ENCODE data around the gene LINGO1. TPM values are rescaled to one million over a fixed set of nuclear protein-coding genes. Genes with fewer than 3 reads are reported as not detected.

LINGO1 gene
- polyA plus RNA-seq, 1 of the 3 experiments (the other 2 are of a cell fraction), result 0.56 TPM

DNA sequence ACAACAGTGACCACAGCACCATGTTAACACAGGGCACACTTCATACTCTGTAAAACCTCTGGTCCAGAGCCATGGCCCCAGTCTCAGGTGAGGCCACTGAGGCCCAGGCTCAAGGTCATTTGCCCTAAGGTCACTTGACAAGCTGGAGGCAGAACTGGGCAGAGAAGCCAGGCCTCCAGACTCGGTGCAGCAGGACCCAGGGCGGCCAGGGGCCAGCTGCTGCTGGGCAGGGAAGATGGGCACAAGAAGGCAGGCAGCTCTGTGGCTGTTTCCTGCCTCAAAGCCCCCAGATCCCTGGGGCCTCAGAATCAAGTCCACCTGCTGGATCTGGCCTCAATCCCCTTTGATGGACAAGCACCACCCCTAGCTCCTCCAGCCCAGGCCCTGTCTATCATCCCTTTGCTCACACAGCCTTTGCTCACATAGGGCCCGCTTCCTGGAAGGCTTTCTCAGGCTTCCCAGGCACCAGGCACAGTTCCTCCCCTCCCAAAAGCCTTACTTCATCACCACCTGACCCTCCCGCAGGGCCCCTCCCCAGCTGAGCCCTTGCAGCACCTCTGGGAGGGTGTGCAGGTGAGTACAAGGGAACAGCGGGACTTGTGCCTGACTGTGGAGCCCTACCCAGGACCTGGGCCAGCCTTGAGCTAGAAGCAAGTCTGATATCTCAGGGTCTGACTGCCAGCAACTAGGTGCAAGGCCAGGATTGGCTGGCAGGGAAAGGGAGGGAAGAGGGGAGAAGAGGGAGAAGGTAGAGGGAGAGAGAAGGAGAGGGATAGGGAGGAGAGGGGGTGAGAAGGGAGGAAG lies 38.0 kb upstream of the LINGO1 start:
- no peaks in the 10 kb centered on the region for H3F3A ChIP-seq (replicated peaks; ENCODE audit: insufficient read depth)
- peaks cover 0 to 13% of the 10 kb centered on the region in 2 experiments; a peak in 1 of 4 replicates for H3K4me1 ChIP-seq (ENCODE audit: control insufficient read depth in 1 of 2, insufficient read depth in 2 of 2, low read depth in 1 of 2, low read length in 1 of 2)
- H4K20me1 ChIP-seq (ENCODE audit: insufficient read depth), result no peaks in the 10 kb centered on the region
- peaks cover 64% of the 10 kb centered on the region for H3K27me3 ChIP-seq (ENCODE audit: insufficient read depth)
- no peaks in the 10 kb centered on the region for H3K79me2 ChIP-seq (ENCODE audit: insufficient read depth)
- WGBS (ENCODE audit: low lambda C conversion rate), result 51% methylated on average over 3 of the region's 5 CpGs
- H3K9ac ChIP-seq, result no peak overlapping the region
- peak; percentile 37 for DNase-seq
- H3K4me3 ChIP-seq (ENCODE audit: low read depth in 2 of 2, low read length in 1 of 2), result no peak overlapping the region
- H2AFZ ChIP-seq (ENCODE audit: low read depth), result no peak overlapping the region
- H3K27ac ChIP-seq (ENCODE audit: low read depth in 2 of 2, low read length in 1 of 2), result no peak overlapping the region
- H3K4me2 ChIP-seq, result no peak overlapping the region
- no peaks in the 10 kb centered on the region for H3K36me3 ChIP-seq (replicated peaks in 1 of 2; ENCODE audit: control insufficient read depth in 1 of 2, insufficient read depth in 2 of 2, low read length in 1 of 2)
- ChIA-PET POLR2A (interaction anchor here (0.6 kb wide), 1 partner anchor 161 kb away, joined by 3 read pairs; no protein-coding TSS in a partner anchor), CTCF (interaction anchor here (0.7 to 2.2 kb wide), 6 partner anchors 9 to 150 kb away, joined by 3 to 5 read pairs (median 5); no protein-coding TSS in a partner anchor)
- no peak for TF ChIP-seq RAD21 (IDR thresholded peaks at IDR 0.05; ENCODE audit: low read length)
- no peak for TF ChIP-seq USF1 (IDR thresholded peaks at IDR 0.05; ENCODE audit: borderline replicate concordance, low read depth)
- TF ChIP-seq SIN3A (IDR thresholded peaks at IDR 0.05; ENCODE audit: borderline replicate concordance, low read depth, low read length), result no peak
- no peak for TF ChIP-seq GATA2 (CRISPR knock-in tag; IDR thresholded peaks at IDR 0.05)
- no peak for TF ChIP-seq ELF1 (IDR thresholded peaks at IDR 0.05)
- TF ChIP-seq FOXJ3 (CRISPR knock-in tag; IDR thresholded peaks at IDR 0.05), result no peak
- H3K9me2 ChIP-seq, result no peaks in the 10 kb centered on the region
- no peaks in the 10 kb centered on the region for H3K9me3 ChIP-seq

GRCh38 chr15:77669896-77670295 lies 37.2 kb upstream of the LINGO1 start:
- Histone ChIP-seq H4K20me1 (ENCODE audit: insufficient read depth) (no peaks in the 10 kb centered on the region), H2AFZ (ENCODE audit: low read depth) (no peak overlapping the region), H3K4me1 (ENCODE audit: control insufficient read depth in 1 of 2, insufficient read depth in 2 of 2, low read depth in 1 of 2, low read length in 1 of 2) (peaks cover 0 to 13% of the 10 kb centered on the region in 2 experiments; a peak in 1 of 4 replicates), H3K27me3 (ENCODE audit: insufficient read depth) (peaks cover 66% of the 10 kb centered on the region), H3F3A (replicated peaks; ENCODE audit: insufficient read depth) (no peaks in the 10 kb centered on the region), H3K4me2 (no peak overlapping the region), H3K4me3 (ENCODE audit: low read depth in 2 of 2, low read length in 1 of 2) (no peak overlapping the region), H3K79me2 (ENCODE audit: insufficient read depth) (no peaks in the 10 kb centered on the region), H3K9me3 (no peaks in the 10 kb centered on the region), H3K27ac (ENCODE audit: low read depth in 2 of 2, low read length in 1 of 2) (no peak overlapping the region), H3K36me3 (replicated peaks in 1 of 2; ENCODE audit: control insufficient read depth in 1 of 2, insufficient read depth in 2 of 2, low read length in 1 of 2) (no peaks in the 10 kb centered on the region), H3K9ac (no peak overlapping the region), H3K9me2 (no peaks in the 10 kb centered on the region)
- no peak for DNase-seq
- POLR2A ChIA-PET, result no interaction called here
- 50% methylated on average over 4 of the region's 4 CpGs for WGBS (ENCODE audit: low lambda C conversion rate)
- TF ChIP-seq PBX3 (IDR thresholded peaks at IDR 0.05) (no peak), CHD2 (IDR thresholded peaks at IDR 0.05; ENCODE audit: low read length, partially characterized antibody) (no peak)
- CTCF ChIA-PET, result interaction anchor here (0.8 to 15.9 kb wide), 3 partner anchors 36 to 151 kb away, joined by 3 to 230 read pairs (median 4); partner anchors contain the start of gene LINGO1

All from SK-N-SH (cell line).